K562 (cell line): ENCODE data around the gene KHNYN. TPM values are rescaled to one million over a fixed set of nuclear protein-coding genes. Genes with fewer than 3 reads are reported as not detected.

Source experiments
- ARID3B ChIP-seq: fragments of 250-450 bp; sonication (Bioruptor Pico); IDR thresholded peaks from 2 replicates; pipeline ENCODE4 v1.4.0; 2020; ENCODE audit warnings: borderline replicate concordance
- BRD9 ChIP-seq: fragments of 450-650 bp; IDR thresholded peaks from 2 replicates; pipeline ENCODE4 v1.6.1; 2018; ENCODE audit warnings: low read depth; ENCODE audit not compliant: partially characterized antibody
- CAMTA2 ChIP-seq: fragments of 250-450 bp; sonication (Bioruptor Pico); conservative IDR thresholded peaks from 2 replicates; pipeline ENCODE4 v1.5.1; 2022
- CBFA2T2 ChIP-seq: fragments of 450-650 bp; conservative IDR thresholded peaks from 2 replicates; pipeline ENCODE4 v1.6.1; 2017; ENCODE audit warnings: mild to moderate bottlenecking
- CEBPB ChIP-seq: fragments of 450-650 bp; IDR thresholded peaks from 2 replicates; pipeline ENCODE4 v1.6.1; 2016; ENCODE audit warnings: missing genetic modification characterization, missing compliant biosample characterization
- E2F3 ChIP-seq: fragments of 250-450 bp; sonication (Bioruptor Pico); IDR thresholded peaks from 2 replicates; pipeline ENCODE4 v1.4.0; 2020; ENCODE audit warnings: mild to moderate bottlenecking
- ESRRA ChIP-seq: fragments of 450-650 bp; IDR thresholded peaks from 2 replicates; pipeline ENCODE4 v1.6.1; 2014; ENCODE audit warnings: low read depth, mild to moderate bottlenecking, moderate library complexity, borderline replicate concordance
- GATA2 ChIP-seq: sonication (generic); formaldehyde crosslinking; IDR thresholded peaks from 2 replicates; pipeline ENCODE4 v1.4.0; 2020; ENCODE audit warnings: mild to moderate bottlenecking, missing genetic modification reagents
- HDAC2 ChIP-seq: fragments of 450-650 bp; IDR thresholded peaks from 2 replicates; pipeline ENCODE4 v1.6.1; 2016; ENCODE audit warnings: mild to moderate bottlenecking
- HDAC6 ChIP-seq: IDR thresholded peaks from 2 replicates; pipeline ENCODE4 v1.6.1; 2012; ENCODE audit warnings: low read depth, mild to moderate bottlenecking, control low read depth, inconsistent platforms, low read length, moderate library complexity
- HMG20A ChIP-seq: fragments of 450-650 bp; formaldehyde crosslinking; conservative IDR thresholded peaks from 2 replicates; pipeline ENCODE4 v1.4.0; 2020; ENCODE audit warnings: mild to moderate bottlenecking, mixed read lengths
- HNRNPH1 ChIP-seq: fragments of 200-400 bp; formaldehyde crosslinking; optimal IDR thresholded peaks from 2 replicates; pipeline ENCODE3; 2017; ENCODE audit warnings: low read depth, mild to moderate bottlenecking, low read length, moderate library complexity
- KLF16 ChIP-seq: IDR thresholded peaks from 2 replicates; pipeline ENCODE4 v1.6.1; 2016; ENCODE audit warnings: antibody characterized with exemption
- L3MBTL2 ChIP-seq: fragments of 450-650 bp; IDR thresholded peaks from 2 replicates; pipeline ENCODE4 v1.6.1; 2016; ENCODE audit warnings: mild to moderate bottlenecking, moderate library complexity
- MAFK ChIP-seq: IDR thresholded peaks from 2 replicates; pipeline ENCODE4 v1.6.1; 2011; ENCODE audit warnings: low read length, improper control_type of control experiment
- MCM3 ChIP-seq: fragments of 450-650 bp; IDR thresholded peaks from 2 replicates; pipeline ENCODE4 v1.6.1; 2016
- NFIC ChIP-seq: fragments of 450-650 bp; IDR thresholded peaks from 2 replicates; pipeline ENCODE4 v1.6.1; 2017; ENCODE audit warnings: mild to moderate bottlenecking, inconsistent platforms
- PATZ1 ChIP-seq: fragments of 250-450 bp; sonication (Bioruptor Pico); IDR thresholded peaks from 2 replicates; pipeline ENCODE4 v1.5.0; 2020; ENCODE audit warnings: mild to moderate bottlenecking, borderline replicate concordance
- POLR2G ChIP-seq: fragments of 200-400 bp; formaldehyde crosslinking; IDR thresholded peaks from 2 replicates; pipeline ENCODE4 v1.6.1; 2017; ENCODE audit warnings: low read depth, mild to moderate bottlenecking, antibody characterized with exemption, low read length, moderate library complexity
- SIN3A ChIP-seq, 2 experiments: fragments of 150-350 bp in 1 of 2; IDR thresholded peaks; 2 replicates each; pipeline ENCODE4 v1.6.1; 2011 to 2016; ENCODE audit warnings: borderline replicate concordance in 2 of 2, low read depth in 2 of 2, low read length in 2 of 2, mild to moderate bottlenecking in 2 of 2, moderate library complexity in 2 of 2; ENCODE audit not compliant: control insufficient read depth in 1 of 2
- SIX5 ChIP-seq, 2 experiments: IDR thresholded peaks; 2 replicates each; pipeline ENCODE4 v1.6.1; 2011; ENCODE audit warnings: low read length in 2 of 2, borderline replicate concordance in 1 of 2, low read depth in 1 of 2, mild to moderate bottlenecking in 1 of 2, moderate library complexity in 1 of 2; ENCODE audit not compliant: insufficient read depth in 1 of 2
- SP1 ChIP-seq: sonication (generic); formaldehyde crosslinking; IDR thresholded peaks from 2 replicates; pipeline ENCODE4 v1.8.1; 2022; ENCODE audit warnings: mild to moderate bottlenecking, missing genetic modification reagents
- SRSF7 ChIP-seq: fragments of 200-400 bp; formaldehyde crosslinking; optimal IDR thresholded peaks from 2 replicates; pipeline ENCODE3; 2017; ENCODE audit warnings: mild to moderate bottlenecking, low read depth, low read length
- U2AF1 ChIP-seq: fragments of 200-400 bp; formaldehyde crosslinking; optimal IDR thresholded peaks from 2 replicates; pipeline ENCODE3; 2017; ENCODE audit warnings: mild to moderate bottlenecking, low read depth, low read length, moderate library complexity
- XRCC3 ChIP-seq: fragments of 450-650 bp; IDR thresholded peaks from 2 replicates; pipeline ENCODE4 v1.6.1; 2017; ENCODE audit warnings: mild to moderate bottlenecking, moderate library complexity
- ZNF121 ChIP-seq: sonication (generic); formaldehyde crosslinking; conservative IDR thresholded peaks from 2 replicates; pipeline ENCODE4 v1.8.0; 2022; ENCODE audit warnings: missing genetic modification reagents
- polyA plus RNA-seq, 8 experiments: library from polyadenylated mRNA; depleted of rRNA in 4 of 8; stranded (reverse) in 5 of 8; unstranded in 3 of 8; fragments of >200 nt; fragmentation: Nextera tagmentation in 2 of 8; fragmentation: Illumina TruSeq in 1 of 8; extraction: Ambion mirVana in 2 of 8; extraction: Trizol in 1 of 8; gene quantifications; 2 replicates each; pipeline versions ENCODE4 v1.2.1 to v1.2.3, GENCODE V29; 2011 to 2014; ENCODE audit warnings: inconsistent platforms in 1 of 8, missing spikeins in 1 of 8
- total RNA-seq, 7 experiments: library from RNA; depleted of rRNA in 6 of 7; stranded (reverse); fragments of >200 nt in 6 of 7; fragmentation: Illumina TruSeq in 2 of 7; extraction: Trizol in 2 of 7; gene quantifications; 2 replicates each; pipeline versions ENCODE4 v1.2.1 to v1.2.3, GENCODE V29; 2011 to 2021; ENCODE audit warnings: low replicate concordance in 1 of 7

The KHNYN gene
- total and polyA plus RNA-seq, 9 of the 15 experiments (the other 6 are each of a cell fraction or from before 2014, with no cell fraction given): 0.76 to 26.0 (median 14.1) TPM

- peak; percentile 60; the same call in 1 of the 2 replicates for TF ChIP-seq PATZ1
- no peak for TF ChIP-seq GATA2 (CRISPR knock-in tag)
- no peak for TF ChIP-seq KLF16
- peak; percentile 56; the same call in 1 of the 2 replicates for TF ChIP-seq L3MBTL2
- TF ChIP-seq HMG20A: no peak
- TF ChIP-seq ARID3B (CRISPR knock-in tag): no peak
- peak; percentile 80 for TF ChIP-seq POLR2G
- TF ChIP-seq BRD9: no peak
- TF ChIP-seq MCM3: no peak
- peak; percentile 69 for TF ChIP-seq ESRRA
- TF ChIP-seq CBFA2T2: peak; percentile 28; the same call in 1 of the 2 replicates
- no peak for TF ChIP-seq HDAC6
- no peak for TF ChIP-seq CAMTA2 (CRISPR knock-in tag)
- TF ChIP-seq SIN3A (IDR thresholded peaks at IDR 0.05; ENCODE audit: borderline replicate concordance in 2 of 2, control insufficient read depth in 1 of 2, low read depth in 2 of 2, low read length in 2 of 2): peak in 1 of 2 experiments; percentile 38; a peak in 2 of 4 replicates
- TF ChIP-seq SIX5 (IDR thresholded peaks at IDR 0.05; ENCODE audit: borderline replicate concordance in 1 of 2, insufficient read depth in 1 of 2, low read depth in 1 of 2, low read length in 2 of 2): 0 out of 4 replicates have a peak, but pooled peaks of 1 of the 2 experiments have one; percentile 20
- no peak for TF ChIP-seq HNRNPH1
- no peak for TF ChIP-seq NFIC
- peak; percentile 34; the same call in 1 of the 2 replicates for TF ChIP-seq SP1 (CRISPR knock-in tag)
- no peak for TF ChIP-seq ZNF121 (CRISPR knock-in tag)
- no peak for TF ChIP-seq E2F3 (CRISPR knock-in tag)
- TF ChIP-seq U2AF1: no peak
- TF ChIP-seq SRSF7: no peak
- TF ChIP-seq MAFK: no peak
- TF ChIP-seq CEBPB: peak; percentile 49; the same call in 1 of the 2 replicates
- TF ChIP-seq XRCC3: no peak
- peak; percentile 23; the same call in 1 of the 2 replicates for TF ChIP-seq HDAC2
These were observed 12.7 kb downstream of the KHNYN start, which contains the start of gene SDR39U1 (continued) for GRCh38 chr14:24442240-24443052.
